Femur (tissue), 1 donor: ENCODE results near the gene TSPAN31.
A peak's percentile ranks its signal among the peaks of the same experiment; 100 is the strongest.
"Not testable (repeated sequence)": the region's sequence is repeated elsewhere in the genome, so short reads cannot be mapped to it uniquely, and the experiment has no call there.

ENCODE experiments used
- DNase-seq: peaks from one replicate; pipeline ENCODE4 v3.0.0-alpha.2; 2017

Gene TSPAN31, protein sequence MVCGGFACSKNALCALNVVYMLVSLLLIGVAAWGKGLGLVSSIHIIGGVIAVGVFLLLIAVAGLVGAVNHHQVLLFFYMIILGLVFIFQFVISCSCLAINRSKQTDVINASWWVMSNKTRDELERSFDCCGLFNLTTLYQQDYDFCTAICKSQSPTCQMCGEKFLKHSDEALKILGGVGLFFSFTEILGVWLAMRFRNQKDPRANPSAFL

GRCh38 chr12:57744777-57745484 is at the start of gene TSPAN31:
Gene TSPAN31 (plus strand): TSS chr12:57745039. CDS start chr12:57745155, 116 bp downstream.
- peak; percentile 98 for DNase-seq

DNA sequence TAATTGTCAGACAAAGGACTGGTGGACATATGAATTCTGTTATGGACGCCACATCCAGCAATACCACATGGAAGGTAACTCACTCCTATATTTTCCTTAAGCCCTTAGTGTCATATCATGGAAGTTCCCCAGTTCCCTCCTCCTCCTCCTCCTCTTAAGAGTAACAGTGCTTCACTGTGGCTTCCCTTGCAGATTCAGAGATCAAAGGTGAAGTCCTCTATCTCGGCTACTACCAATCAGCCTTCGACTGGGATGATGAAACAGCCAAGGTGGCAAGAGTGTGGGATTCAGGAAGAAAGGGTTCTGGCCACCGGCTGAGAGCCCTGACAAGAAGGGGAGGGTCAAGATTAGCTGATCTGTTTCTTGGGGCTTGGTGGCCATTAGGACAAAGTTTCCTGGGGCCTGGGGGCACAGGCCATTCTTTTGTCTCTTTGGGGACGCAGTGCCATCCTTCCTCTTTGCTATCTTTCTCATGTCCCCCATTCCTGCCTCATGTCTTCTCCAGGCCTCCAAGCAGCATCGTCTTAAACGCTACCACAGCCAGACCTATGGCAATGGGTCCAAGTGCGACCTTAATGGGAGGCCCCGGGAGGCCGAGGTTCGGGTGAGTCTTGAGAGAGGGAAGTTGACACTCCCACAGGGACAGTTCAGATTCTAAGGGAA is 48.9 kb upstream of the TSPAN31 start:
- DNase-seq = no peak

DNA sequence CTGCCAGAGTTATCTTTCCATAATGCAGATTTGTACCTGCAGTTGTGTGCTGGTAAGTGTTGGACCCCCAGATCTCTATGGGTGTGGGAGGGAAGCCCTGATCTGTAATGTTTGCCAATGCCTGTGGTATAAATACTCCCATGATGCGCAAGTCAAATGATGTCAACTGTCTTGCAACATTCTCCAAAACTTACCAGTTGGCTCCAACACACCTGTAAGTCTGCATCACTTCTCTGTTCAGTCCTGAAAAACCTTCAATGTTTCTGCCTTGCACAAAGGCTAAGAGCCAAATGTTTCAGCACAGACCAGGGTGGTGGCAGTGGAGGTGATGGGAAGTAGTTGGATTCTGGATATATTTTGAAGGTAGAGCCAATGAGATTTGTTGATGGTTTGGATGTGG is 47.8 kb upstream of the TSPAN31 start:
- no peak for DNase-seq

DNA sequence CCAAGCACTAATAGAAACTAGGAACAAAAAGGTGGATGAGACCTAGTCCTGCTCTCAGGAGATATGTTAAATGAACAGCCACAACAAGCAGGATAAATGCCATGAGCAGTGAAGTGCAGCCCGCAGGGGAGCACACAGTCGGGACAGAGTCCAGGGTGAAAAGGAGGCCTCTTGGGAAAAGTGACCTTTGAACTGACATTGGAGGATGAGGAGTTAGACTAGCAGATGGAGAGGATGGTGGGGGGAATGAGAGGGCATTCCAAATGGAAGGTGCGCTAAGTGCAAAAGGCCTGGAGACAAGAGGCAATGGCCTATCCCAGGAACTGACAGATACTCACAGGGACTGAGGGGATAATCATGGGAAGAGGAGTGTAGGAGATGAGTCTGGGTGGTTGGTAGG is 46.4 kb upstream of the TSPAN31 start:
- no peak for DNase-seq

DNA sequence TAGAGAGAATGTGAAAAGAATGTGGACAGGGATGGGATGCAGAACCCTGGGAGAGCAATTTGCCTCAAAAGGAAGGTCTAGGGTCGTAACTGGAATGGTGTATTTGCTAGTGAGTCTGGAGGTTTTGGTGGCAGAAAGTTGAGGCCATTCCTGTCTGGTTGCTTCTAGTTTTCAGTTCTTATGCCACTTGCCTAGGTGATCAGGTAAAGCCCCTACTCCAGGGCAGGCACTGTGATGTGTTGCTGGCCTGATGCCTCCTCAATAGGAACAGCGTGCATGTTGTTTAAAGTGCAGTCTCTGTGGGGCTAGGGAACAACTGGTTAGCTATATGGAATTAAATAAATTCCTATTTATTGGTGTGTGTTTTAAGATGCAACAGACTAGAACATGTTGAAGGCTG is 44.5 kb upstream of the TSPAN31 start:
- DNase-seq = no peak

- no peak for DNase-seq
Measured at GRCh38 chr12:57707250-57707649, 37.6 kb upstream of the TSPAN31 start.

- DNase-seq = no peak
Measured at GRCh38 chr12:57708296-57708695, 36.5 kb upstream of the TSPAN31 start.

- DNase-seq = no peak
Measured at GRCh38 chr12:57712701-57713100, 32.1 kb upstream of the TSPAN31 start.

GRCh38 chr12:57713209-57713608 is 31.6 kb upstream of the TSPAN31 start:
- DNase-seq = no peak

DNA sequence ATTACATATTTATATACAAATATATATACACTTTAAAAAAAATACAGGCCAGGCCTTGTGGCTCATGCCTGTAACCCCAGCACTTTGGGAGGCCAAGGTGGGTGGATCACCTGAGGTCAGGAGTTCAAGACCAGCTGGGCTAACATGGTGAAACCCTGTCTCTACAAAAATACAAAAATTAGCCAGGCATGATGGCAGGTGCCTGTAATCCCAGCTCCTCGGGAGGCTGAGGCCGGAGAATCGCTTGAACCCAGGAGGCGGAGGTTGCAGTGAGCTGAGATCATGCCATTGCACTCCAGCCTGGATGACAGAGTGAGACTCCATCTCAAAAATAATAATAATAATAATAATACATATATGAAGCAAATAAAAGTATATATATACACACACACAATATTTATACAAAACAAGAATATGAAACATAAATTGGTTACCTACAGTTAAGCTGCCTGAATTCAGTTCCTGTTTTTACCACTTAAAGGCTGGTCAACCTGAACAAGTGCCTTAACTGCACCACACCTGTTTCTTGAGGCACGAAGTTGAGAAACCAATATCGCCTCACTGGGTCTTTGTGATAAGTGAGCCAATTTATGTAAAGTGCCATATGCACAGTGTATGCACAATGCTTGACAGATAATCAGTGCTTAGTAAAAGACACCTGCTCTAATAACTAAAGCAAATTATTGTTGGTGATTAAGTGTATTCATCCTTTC is 29.6 kb upstream of the TSPAN31 start:
- not testable (repeated sequence) for DNase-seq

DNA sequence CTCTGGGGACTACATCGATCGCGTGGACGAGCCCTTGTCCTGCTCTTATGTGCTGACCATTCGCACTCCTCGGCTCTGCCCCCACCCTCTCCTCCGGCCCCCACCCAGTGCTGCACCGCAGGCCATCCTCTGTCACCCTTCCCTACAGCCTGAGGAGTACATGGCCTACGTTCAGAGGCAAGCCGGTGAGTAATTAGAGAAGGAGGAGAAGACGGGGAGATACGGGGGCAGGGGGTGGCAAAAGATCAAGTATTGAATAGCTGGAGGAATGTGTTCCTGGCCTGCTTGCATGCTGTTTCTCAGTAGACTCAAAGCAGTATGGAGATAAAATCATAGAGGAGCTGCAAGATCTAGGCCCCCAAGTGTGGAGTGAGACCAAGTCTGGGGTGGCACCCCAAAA is 29.1 kb upstream of the TSPAN31 start:
- no peak for DNase-seq

- DNase-seq = no peak
Measured at GRCh38 chr12:57716305-57716704, 28.5 kb upstream of the TSPAN31 start.

DNA sequence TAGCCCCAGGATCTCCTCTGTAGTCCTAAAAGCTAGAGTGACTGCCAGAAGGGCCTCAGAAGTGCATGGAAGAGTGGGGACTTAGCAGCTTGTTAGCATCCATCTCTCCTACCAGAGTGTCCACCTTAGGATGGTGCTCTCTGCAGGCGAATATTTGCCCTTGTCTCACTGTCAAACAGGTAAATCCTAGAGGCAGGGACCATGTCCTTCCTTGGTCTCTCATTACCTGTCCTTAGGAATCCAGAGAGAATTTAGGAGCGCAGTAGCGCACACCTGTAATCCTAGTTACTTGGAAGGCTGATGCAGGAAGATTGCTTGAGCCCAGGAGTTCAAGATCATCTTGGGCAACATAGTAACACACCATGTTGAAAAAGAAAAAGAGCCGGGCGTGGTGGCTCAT is 27.7 kb upstream of the TSPAN31 start:
- no peak for DNase-seq

DNA sequence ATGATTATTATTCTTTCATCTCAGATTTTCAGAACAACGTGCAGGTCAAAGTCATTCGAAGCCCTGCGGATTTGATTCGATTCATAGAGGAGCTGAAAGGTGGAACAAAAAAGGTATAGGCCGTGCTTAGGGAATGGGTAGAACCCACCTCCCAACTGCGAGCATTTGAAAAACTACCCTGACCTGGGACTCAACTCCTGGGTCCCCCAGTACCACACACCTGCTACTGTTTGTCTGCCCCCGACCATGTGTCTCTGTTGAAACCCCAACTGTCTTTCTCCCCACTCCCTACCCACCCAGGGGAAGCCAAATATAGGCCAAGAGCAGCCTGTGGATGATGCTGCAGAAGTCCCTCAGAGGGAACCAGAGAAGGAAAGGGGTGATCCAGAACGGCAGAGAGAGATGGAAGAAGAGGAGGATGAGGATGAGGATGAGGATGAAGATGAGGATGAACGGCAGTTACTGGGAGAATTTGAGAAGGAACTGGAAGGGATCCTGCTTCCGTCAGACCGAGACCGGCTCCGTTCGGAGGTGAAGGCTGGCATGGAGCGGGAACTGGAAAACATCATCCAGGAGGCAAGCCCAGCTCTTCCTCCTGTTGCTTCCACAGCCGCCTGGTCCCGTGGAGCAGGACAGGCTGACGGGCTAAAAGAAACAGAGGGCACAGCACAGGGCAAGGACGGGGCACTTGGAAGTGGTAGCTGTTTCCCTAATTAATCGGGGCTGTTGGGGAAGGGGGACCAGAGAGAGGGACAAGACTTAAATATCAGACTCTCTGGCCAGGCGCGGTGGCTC is 26.8 kb upstream of the TSPAN31 start:
- no peak for DNase-seq

DNA sequence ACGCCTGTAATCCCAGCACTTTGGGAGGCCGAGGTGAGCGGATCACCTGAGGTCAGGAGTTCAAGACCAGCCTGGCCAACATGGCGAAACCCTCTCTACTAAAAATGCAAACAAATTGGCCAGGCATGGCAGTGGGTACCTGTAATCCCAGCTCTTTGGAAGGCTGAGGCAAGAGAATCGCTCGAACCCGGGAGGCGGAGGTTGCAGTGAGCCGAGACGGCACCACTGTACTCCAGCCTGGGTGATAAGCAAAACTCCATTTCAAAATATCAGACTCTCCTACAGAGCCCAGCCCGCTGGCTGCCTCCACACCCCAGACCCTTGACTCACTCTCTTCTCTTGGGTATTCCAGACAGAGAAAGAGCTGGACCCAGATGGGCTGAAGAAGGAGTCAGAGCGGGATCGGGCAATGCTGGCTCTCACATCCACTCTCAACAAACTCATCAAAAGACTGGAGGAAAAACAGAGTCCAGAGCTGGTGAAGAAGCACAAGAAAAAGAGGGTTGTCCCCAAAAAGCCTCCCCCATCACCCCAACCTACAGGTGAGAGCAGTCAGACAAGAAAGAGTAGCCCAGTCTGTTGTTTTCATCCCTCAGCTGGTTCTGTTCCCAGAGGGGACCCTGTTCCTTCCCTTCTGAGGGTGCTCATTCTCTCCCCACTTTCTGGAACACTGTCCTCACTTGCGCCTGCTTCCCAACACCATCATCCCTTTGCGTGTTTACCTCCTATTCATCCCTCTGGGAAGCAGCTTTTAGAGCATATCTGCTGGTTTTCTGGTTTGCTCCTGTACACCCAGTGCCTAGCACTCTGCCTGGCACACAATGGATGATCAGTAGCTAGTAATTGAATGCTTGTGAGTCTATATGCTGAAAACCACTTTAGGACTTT is 26.0 kb upstream of the TSPAN31 start:
- no peak for DNase-seq

DNA sequence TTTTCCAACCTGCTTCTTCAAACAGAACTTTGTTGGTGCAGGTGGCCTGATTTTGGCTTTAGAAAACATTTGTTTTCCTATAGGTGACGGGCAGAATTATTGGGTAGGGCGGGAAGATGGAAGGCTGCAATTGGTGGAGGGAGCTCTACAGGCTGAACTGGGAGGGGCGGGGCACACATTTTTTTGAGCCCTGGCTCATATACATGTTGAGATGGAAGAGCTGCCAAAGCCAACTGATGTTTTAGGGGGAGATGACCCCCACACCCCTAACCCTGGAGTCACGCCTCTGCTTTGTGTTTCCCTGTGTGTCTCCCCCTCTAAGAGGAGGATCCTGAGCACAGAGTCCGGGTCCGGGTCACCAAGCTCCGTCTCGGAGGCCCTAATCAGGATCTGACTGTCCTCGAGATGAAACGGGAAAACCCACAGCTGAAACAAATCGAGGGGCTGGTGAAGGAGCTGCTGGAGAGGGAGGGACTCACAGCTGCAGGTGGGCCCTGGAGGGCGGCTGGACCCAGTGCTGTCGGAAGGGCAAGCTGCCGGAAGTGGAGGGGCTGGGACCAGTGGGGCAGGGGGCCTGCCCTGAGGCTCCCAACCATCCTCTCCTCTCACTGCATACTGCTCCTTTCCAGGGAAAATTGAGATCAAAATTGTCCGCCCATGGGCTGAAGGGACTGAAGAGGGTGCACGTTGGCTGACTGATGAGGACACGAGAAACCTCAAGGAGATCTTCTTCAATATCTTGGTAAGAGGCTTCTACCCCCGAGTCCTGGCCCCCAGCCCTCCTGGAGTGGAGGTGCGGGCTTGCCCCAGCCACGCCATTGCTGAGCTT is 24.8 kb upstream of the TSPAN31 start:
- no peak for DNase-seq

- DNase-seq = no peak
Measured at GRCh38 chr12:57720606-57721595, 23.9 kb upstream of the TSPAN31 start.

GRCh38 chr12:57721846-57722608 is 22.8 kb upstream of the TSPAN31 start:
- not testable (repeated sequence) for DNase-seq
